CD4-positive, alpha-beta T cell treated with Interleukin-6 at 100 ng/mL for 8 hours (primary cell): ENCODE measurements around the gene AATF.
A peak's percentile ranks its signal among the peaks of the same experiment; 100 is the strongest.

Experiments
- DNase-seq: peaks from one replicate; pipeline ENCODE4 v3.0.0-alpha.2; 2020; ENCODE audit warnings: mixed read lengths, low spot score

AATF gene

GRCh38 chr17:36948717-36949460 is at the start of gene AATF:
Gene AATF (plus strand): TSS chr17:36948954. CDS start chr17:36949126, 172 bp downstream.
- DNase-seq: peak; percentile 96

- DNase-seq: no peak
These were observed 49.2 kb upstream of the AATF start for GRCh38 chr17:36899250-36900159.

GRCh38 chr17:36900160-36900512 is 48.6 kb upstream of the AATF start:
- DNase-seq: no peak

- no peak for DNase-seq
These were observed 47.2 kb upstream of the AATF start for GRCh38 chr17:36901506-36901905.

- no peak for DNase-seq
These were observed 41.3 kb upstream of the AATF start for GRCh38 chr17:36907407-36907806.

GRCh38 chr17:36910513-36910912 is 38.2 kb upstream of the AATF start:
- no peak for DNase-seq

- no peak for DNase-seq
These were observed 37.8 kb upstream of the AATF start for GRCh38 chr17:36911001-36911400.

GRCh38 chr17:36913132-36913531 is 35.6 kb upstream of the AATF start:
- DNase-seq: no peak

- no peak for DNase-seq
These were observed 30.5 kb upstream of the AATF start for GRCh38 chr17:36918211-36918691.

- DNase-seq: no peak
These were observed 29.3 kb upstream of the AATF start for GRCh38 chr17:36919407-36919968.

GRCh38 chr17:36920032-36921005 is 28.4 kb upstream of the AATF start:
- no peak for DNase-seq

- no peak for DNase-seq
These were observed 27.5 kb upstream of the AATF start for GRCh38 chr17:36921095-36921851.

GRCh38 chr17:36922175-36922574 is 26.6 kb upstream of the AATF start:
- DNase-seq: no peak

GRCh38 chr17:36923814-36924221 is 24.9 kb upstream of the AATF start:
- no peak for DNase-seq

GRCh38 chr17:36926226-36926625 is 22.5 kb upstream of the AATF start:
- no peak for DNase-seq

- DNase-seq: no peak
These were observed 22.1 kb upstream of the AATF start for GRCh38 chr17:36926701-36927100.

GRCh38 chr17:36928471-36929345 is 20.0 kb upstream of the AATF start:
- no peak for DNase-seq

- DNase-seq: no peak
These were observed 18.7 kb upstream of the AATF start for GRCh38 chr17:36929851-36930582.

GRCh38 chr17:36930583-36930900 is 18.2 kb upstream of the AATF start:
- DNase-seq: no peak
